Measurements from ENCODE around the gene MLF2.

MLF2 gene

DNA sequence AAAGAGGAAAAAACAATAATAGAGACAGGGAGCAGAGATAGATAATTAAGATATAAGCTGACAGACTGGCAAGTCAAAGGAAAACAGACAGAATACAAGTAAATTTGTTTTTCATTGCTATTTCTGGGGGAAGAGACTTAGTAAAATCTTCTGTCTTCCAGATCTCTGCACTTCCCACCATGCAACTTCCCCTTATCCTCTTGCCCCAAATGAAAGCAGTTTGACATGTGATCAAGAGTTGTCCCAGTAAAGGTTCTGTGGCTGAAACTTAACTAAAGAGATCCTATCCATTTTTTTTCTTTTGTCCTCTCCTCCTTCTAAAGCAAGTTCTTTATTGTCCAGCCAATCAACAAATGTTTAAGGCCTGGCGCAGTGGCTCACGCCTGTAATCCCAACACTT is 1.5 kb upstream of the MLF2 start:
- no peak for TF ChIP-seq MYC (IDR thresholded peaks at IDR 0.05; ENCODE audit: low read depth, low read length)
- TF ChIP-seq POLR2A (IDR thresholded peaks at IDR 0.05; ENCODE audit: extremely low read depth, insufficient read length) = no peak
- TF ChIP-seq, protein P1, sequence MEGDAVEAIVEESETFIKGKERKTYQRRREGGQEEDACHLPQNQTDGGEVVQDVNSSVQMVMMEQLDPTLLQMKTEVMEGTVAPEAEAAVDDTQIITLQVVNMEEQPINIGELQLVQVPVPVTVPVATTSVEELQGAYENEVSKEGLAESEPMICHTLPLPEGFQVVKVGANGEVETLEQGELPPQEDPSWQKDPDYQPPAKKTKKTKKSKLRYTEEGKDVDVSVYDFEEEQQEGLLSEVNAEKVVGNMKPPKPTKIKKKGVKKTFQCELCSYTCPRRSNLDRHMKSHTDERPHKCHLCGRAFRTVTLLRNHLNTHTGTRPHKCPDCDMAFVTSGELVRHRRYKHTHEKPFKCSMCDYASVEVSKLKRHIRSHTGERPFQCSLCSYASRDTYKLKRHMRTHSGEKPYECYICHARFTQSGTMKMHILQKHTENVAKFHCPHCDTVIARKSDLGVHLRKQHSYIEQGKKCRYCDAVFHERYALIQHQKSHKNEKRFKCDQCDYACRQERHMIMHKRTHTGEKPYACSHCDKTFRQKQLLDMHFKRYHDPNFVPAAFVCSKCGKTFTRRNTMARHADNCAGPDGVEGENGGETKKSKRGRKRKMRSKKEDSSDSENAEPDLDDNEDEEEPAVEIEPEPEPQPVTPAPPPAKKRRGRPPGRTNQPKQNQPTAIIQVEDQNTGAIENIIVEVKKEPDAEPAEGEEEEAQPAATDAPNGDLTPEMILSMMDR (IDR thresholded peaks at IDR 0.05; ENCODE audit: low read depth, low read length) = no peak
- no peak for TF ChIP-seq MAX (IDR thresholded peaks at IDR 0.05; ENCODE audit: low read depth, low read length)
- DNase-seq (ENCODE audit: low read depth) = no peak
- H3K4me3 ChIP-seq (ENCODE audit: low read depth, low read length) = no peak overlapping the region

DNA sequence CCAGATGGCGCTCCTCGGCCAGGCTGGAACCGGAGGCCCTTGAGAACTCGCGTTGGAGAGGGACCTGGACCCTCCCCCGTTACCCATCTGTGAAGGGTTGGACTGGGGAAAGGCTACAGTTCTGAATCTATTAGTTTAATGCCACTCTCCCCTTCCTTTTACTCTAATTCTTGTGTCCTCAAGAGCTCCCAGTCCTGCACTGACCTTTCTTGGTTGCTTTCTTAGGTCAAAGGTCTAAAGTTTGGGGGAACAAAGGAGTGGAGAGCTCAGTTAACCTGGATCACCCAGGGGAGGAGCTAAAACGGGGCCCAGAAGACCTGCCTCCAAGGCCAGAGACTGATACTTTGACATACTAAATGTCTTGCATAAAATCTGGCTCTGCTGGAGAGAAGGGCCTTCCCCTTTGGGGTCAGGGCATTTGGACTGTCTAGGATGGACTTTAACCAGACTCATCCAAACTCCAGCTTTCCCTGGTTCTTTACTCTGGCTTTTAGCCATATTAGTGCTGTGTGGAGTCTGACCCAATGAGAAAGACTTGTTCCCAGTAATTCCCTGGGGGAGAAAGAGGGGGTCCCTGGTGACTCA is 923 bp upstream of the MLF2 start:
- TF ChIP-seq, protein P1 (IDR thresholded peaks at IDR 0.05; ENCODE audit: low read depth, low read length) = no peak
- TF ChIP-seq POLR2A (IDR thresholded peaks at IDR 0.05; ENCODE audit: extremely low read depth, insufficient read length) (no peak), MAX (IDR thresholded peaks at IDR 0.05; ENCODE audit: low read depth, low read length) (no peak), MYC (IDR thresholded peaks at IDR 0.05; ENCODE audit: low read depth, low read length) (no peak)
- no peak for DNase-seq (ENCODE audit: low read depth)
- no peak overlapping the region for H3K4me3 ChIP-seq (ENCODE audit: low read depth, low read length)

- no peak for TF ChIP-seq MYC (IDR thresholded peaks at IDR 0.05; ENCODE audit: low read depth, low read length)
- DNase-seq (ENCODE audit: low read depth) = peak; percentile 60
- peak overlapping the region; percentile 83 for H3K4me3 ChIP-seq (ENCODE audit: low read depth, low read length)
These were observed 597 bp downstream of the MLF2 start for GRCh38 chr12:6752167-6752920.

- TF ChIP-seq POLR2A (IDR thresholded peaks at IDR 0.05; ENCODE audit: extremely low read depth, insufficient read length) (no peak), MYC (IDR thresholded peaks at IDR 0.05; ENCODE audit: low read depth, low read length) (no peak), MAX (IDR thresholded peaks at IDR 0.05; ENCODE audit: low read depth, low read length) (no peak)
- TF ChIP-seq, protein P1 (IDR thresholded peaks at IDR 0.05; ENCODE audit: low read depth, low read length) = no peak
- DNase-seq (ENCODE audit: low read depth) = no peak
- peak overlapping the region; percentile 83 for H3K4me3 ChIP-seq (ENCODE audit: low read depth, low read length)
These were observed 1.2 kb downstream of the MLF2 start for GRCh38 chr12:6751767-6752166.

GRCh38 chr12:6750506-6750905 is 2.4 kb downstream of the MLF2 start:
- no peak overlapping the region for H3K4me3 ChIP-seq (ENCODE audit: low read depth, low read length)
- TF ChIP-seq MYC (IDR thresholded peaks at IDR 0.05; ENCODE audit: low read depth, low read length) (no peak), MAX (IDR thresholded peaks at IDR 0.05; ENCODE audit: low read depth, low read length) (no peak), POLR2A (IDR thresholded peaks at IDR 0.05; ENCODE audit: extremely low read depth, insufficient read length) (no peak)
- TF ChIP-seq, protein P1 (IDR thresholded peaks at IDR 0.05; ENCODE audit: low read depth, low read length) = no peak
- no peak for DNase-seq (ENCODE audit: low read depth)

GRCh38 chr12:6748761-6749160 is 4.2 kb downstream of the MLF2 start:
- DNase-seq (ENCODE audit: low read depth) = no peak
- no peak overlapping the region for H3K4me3 ChIP-seq (ENCODE audit: low read depth, low read length)
- TF ChIP-seq MAX (IDR thresholded peaks at IDR 0.05; ENCODE audit: low read depth, low read length) (no peak), MYC (IDR thresholded peaks at IDR 0.05; ENCODE audit: low read depth, low read length) (no peak), POLR2A (IDR thresholded peaks at IDR 0.05; ENCODE audit: extremely low read depth, insufficient read length) (no peak)
- TF ChIP-seq, protein P1 (IDR thresholded peaks at IDR 0.05; ENCODE audit: low read depth, low read length) = no peak
